GM10266 (cell line): ENCODE data around the gene SPNS3.

Experiments used
- DNase-seq: peaks from one replicate; pipeline ENCODE4 v3.0.0; 2012; ENCODE audit errors: extremely low spot score
- CTCF ChIP-seq: IDR thresholded peaks from 2 replicates; pipeline ENCODE4 v1.5.1; 2012; ENCODE audit warnings: mild to moderate bottlenecking, low read depth; ENCODE audit not compliant: control insufficient read depth, insufficient read depth; ENCODE audit errors: missing control alignments

Gene SPNS3

GRCh38 chr17:4512156-4513112 lies 78.7 kb downstream of the SPNS3 start:
- DNase-seq = no peak
- TF ChIP-seq CTCF = no peak

DNA sequence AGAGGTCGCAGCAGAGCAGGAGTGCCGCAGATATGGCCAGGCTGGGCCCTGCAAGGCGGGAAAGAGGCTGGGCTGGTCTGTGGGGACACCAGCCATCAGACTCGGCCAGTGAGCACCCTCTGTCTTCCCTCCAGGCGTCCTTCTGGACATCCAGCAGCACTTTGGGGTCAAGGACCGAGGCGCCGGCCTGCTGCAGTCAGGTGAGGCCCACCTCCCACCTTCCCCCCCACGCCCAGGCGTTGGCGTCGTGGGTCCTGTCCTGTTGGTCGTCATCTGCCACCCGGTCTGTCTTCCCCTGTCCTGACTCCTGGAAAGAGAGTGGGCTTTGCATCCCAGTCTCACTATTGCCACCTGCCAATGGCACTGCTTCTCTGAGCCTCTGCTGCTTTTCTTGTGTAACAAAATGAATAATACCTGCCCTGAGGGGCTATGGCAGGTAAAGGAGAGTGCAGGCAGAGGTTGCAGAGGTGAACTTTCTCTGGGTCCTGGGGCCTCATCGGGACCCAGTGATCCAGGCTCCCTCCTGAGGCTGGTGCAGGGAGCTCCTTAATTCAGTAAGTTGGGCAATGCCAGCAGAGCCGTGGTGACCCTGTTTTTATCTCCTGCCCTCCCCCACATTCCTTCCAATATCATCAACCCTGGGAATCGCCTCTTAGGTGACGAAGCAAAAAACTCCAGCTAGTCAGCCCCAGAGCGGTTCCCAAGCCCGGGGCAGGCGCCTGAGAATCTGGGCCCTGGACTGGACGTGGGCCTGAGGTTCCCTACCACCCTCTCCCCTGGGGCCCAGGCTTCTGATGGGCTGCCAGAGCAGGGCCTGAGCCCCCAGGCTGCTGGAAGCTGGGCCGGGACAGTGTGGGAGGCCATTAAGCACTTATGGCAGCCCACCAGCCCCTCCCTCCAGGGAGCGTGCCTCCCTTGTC lies 79.6 kb downstream of the SPNS3 start:
- DNase-seq = no peak
- no peak for TF ChIP-seq CTCF

DNA sequence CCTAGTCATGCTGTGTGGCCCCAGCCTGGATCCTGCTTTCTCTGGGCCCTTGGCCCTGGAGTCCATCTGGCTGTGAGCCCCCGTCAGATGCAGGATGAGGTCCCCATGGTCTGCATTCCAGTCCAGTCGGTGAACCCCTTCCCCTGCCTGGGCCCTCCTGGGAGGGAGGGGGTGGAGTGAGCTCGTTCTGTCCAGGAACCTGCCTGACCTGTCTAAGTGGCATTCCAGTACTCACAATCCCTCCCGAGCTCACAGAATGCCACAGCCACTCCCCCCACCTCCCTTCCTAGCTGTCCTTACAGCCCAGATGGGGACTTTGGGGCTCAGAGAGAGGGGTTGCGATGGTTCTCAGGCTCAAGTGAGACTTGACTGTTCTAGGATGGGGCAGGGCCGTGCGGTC lies 80.5 kb downstream of the SPNS3 start:
- no peak for DNase-seq
- TF ChIP-seq CTCF = no peak

GRCh38 chr17:4514779-4515178 lies 81.0 kb downstream of the SPNS3 start:
- TF ChIP-seq CTCF = no peak
- DNase-seq = no peak

- no peak for TF ChIP-seq CTCF
Observed at GRCh38 chr17:4515501-4515900, 81.8 kb downstream of the SPNS3 start.

DNA sequence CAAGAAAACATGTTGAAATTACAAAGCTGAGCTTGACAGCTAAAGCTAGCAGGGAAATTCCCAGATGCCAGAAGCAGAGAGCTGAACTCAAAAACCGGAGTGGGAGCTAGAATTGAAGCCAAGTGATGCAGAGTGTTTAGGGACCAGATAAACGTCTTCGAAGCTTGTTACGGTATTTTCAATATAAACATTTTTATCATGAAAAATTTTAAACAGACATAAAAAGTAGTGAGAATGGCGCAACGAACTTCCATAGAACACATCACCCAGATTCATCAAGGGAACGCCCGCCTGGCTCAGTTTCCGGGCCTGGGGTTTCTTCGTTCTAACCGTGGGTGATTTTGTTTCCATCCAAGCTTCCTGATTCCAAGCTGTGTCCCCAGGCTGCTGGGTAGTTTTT lies 83.0 kb downstream of the SPNS3 start:
- DNase-seq = no peak

More at GRCh38 chr17:4515501-4515900, 81.8 kb downstream of the SPNS3 start:
- no peak for DNase-seq

More for the DNA sequence above, 83.0 kb downstream of the SPNS3 start:
- no peak for TF ChIP-seq CTCF
